Cardiac fibroblast (primary cell): ENCODE results near the gene SLC4A8.

Source experiments
- DNase-seq, 2 donors: peaks; one replicate each; pipeline versions ENCODE4 v3.0.0 to v3.0.0-alpha.2; 2010; ENCODE audit warnings: low read depth in 2 of 2
- H3K4me3 ChIP-seq, 2 donors: replicated peaks in 1 of 2; 1 replicate in 1 of 2; 2 replicates in 1 of 2; pipeline ENCODE4 v1.5.1; 2011; ENCODE audit warnings: low read depth in 2 of 2, low read length in 2 of 2, mild to moderate bottlenecking in 2 of 2, moderate library complexity in 1 of 2
- CTCF ChIP-seq: IDR thresholded peaks from one replicate; pipeline ENCODE4 v1.5.1; 2011; ENCODE audit warnings: low read depth, mild to moderate bottlenecking, low read length, inconsistent platforms

Gene SLC4A8

GRCh38 chr12:51395283-51396230 lies 29.1 kb upstream of the SLC4A8 start:
- no peak overlapping the region for H3K4me3 ChIP-seq
- TF ChIP-seq CTCF, result no peak
- DNase-seq, result no peak

- no peak for DNase-seq
- H3K4me3 ChIP-seq, result no peak overlapping the region
- TF ChIP-seq CTCF, result no peak
These were observed 27.0 kb upstream of the SLC4A8 start for GRCh38 chr12:51397670-51398069.

- DNase-seq, result no peak
- H3K4me3 ChIP-seq, result no peak overlapping the region
- no peak for TF ChIP-seq CTCF
These were observed 24.7 kb upstream of the SLC4A8 start for GRCh38 chr12:51399891-51400290.

GRCh38 chr12:51401020-51401419 lies 23.6 kb upstream of the SLC4A8 start:
- no peak for DNase-seq
- no peak overlapping the region for H3K4me3 ChIP-seq
- no peak for TF ChIP-seq CTCF

GRCh38 chr12:51401486-51401885 lies 23.1 kb upstream of the SLC4A8 start:
- no peak overlapping the region for H3K4me3 ChIP-seq
- DNase-seq, result no peak
- TF ChIP-seq CTCF, result no peak

GRCh38 chr12:51401900-51402299 lies 22.7 kb upstream of the SLC4A8 start:
- no peak for TF ChIP-seq CTCF

More at GRCh38 chr12:51401900-51402299, 22.7 kb upstream of the SLC4A8 start:
- no peak overlapping the region for H3K4me3 ChIP-seq
- DNase-seq, result no peak
